BLaER1 treated with 17β-estradiol and CSF1 and Interleukin-3, amounts not matched to agents 10 nM and 100 nM (cell line): ENCODE measurements around the gene SH3PXD2B.

Experiments
- H3K27ac ChIP-seq, 11 experiments: shearing (Covaris generic); formaldehyde crosslinking; 2 replicates each; pipeline ENCODE4 v1.8.1; 2022
- H3K27me3 ChIP-seq, 11 experiments: shearing (Covaris generic); formaldehyde crosslinking; 2 replicates each; pipeline ENCODE4 v1.8.1; 2022
- H3K36me3 ChIP-seq, 11 experiments: shearing (Covaris generic); formaldehyde crosslinking; 2 replicates each; pipeline ENCODE4 v1.8.1; 2022
- H3K4me1 ChIP-seq, 10 experiments: shearing (Covaris generic); formaldehyde crosslinking; 2 replicates each; pipeline ENCODE4 v1.8.1; 2022
- H3K4me2 ChIP-seq, 11 experiments: shearing (Covaris generic); formaldehyde crosslinking; 2 replicates each; pipeline ENCODE4 v1.8.1; 2022
- H3K4me3 ChIP-seq, 10 experiments: shearing (Covaris generic); formaldehyde crosslinking; 2 replicates each; pipeline ENCODE4 v1.8.1; 2022
- H3K9ac ChIP-seq, 11 experiments: shearing (Covaris generic); formaldehyde crosslinking; 2 replicates each; pipeline ENCODE4 v1.8.1; 2022
- H3K9me3 ChIP-seq, 11 experiments: shearing (Covaris generic); formaldehyde crosslinking; replicated peaks in 1 of 11; 2 replicates each; pipeline ENCODE4 v1.8.1; 2022
- H4K20me1 ChIP-seq, 11 experiments: shearing (Covaris generic); formaldehyde crosslinking; 2 replicates each; pipeline ENCODE4 v1.8.1; 2022
- Cebpa-rat ChIP-seq, 11 experiments: shearing (Covaris generic); IDR thresholded peaks; 2 replicates each; pipeline ENCODE4 v1.8.1; 2022

Gene SH3PXD2B

GRCh38 chr5:172445866-172446265 is 8.5 kb downstream of the SH3PXD2B start:
- no peaks in the 10 kb centered on the region for H3K27me3 ChIP-seq

GRCh38 chr5:172444626-172445365 is 9.5 kb downstream of the SH3PXD2B start:
- Histone ChIP-seq H3K9me3 (no peaks in the 10 kb centered on the region), H3K36me3 (peaks cover 0 to 41% (median 0%) of the 10 kb centered on the region in 11 experiments; a peak in 7 of 22 replicates), H3K4me1 (peaks cover 36 to 93% (median 68%) of the 10 kb centered on the region in 10 experiments), H3K9ac (peak overlapping the region in 3 of 11 experiments; percentile 5 to 20 (median 16); a peak in 5 of 22 replicates), H3K4me3 (no peak overlapping the region), H3K27me3 (no peaks in the 10 kb centered on the region), H3K27ac (peak overlapping the region in 3 of 11 experiments; percentile 9 to 31 (median 23); a peak in 4 of 22 replicates), H3K4me2 (peak overlapping the region in 9 of 11 experiments; percentile 59 to 93 (median 86); a peak in 17 of 22 replicates), H4K20me1 (peaks cover 5 to 100% (median 47%) of the 10 kb centered on the region in 11 experiments; a peak in 19 of 22 replicates)
- no peak for TF ChIP-seq Cebpa-rat (IDR thresholded peaks at IDR 0.05)

More at GRCh38 chr5:172445866-172446265, 8.5 kb downstream of the SH3PXD2B start:
- no peak for TF ChIP-seq Cebpa-rat (IDR thresholded peaks at IDR 0.05)
- Histone ChIP-seq H3K9me3 (no peaks in the 10 kb centered on the region), H3K4me3 (no peak overlapping the region), H3K36me3 (peaks cover 0 to 37% (median 0%) of the 10 kb centered on the region in 11 experiments; a peak in 7 of 22 replicates), H3K27ac (peak overlapping the region in 3 of 11 experiments; percentile 4 to 25 (median 6); a peak in 2 of 22 replicates), H3K4me2 (peak overlapping the region; percentile 66 to 93 (median 85)), H4K20me1 (peaks cover 5 to 100% (median 55%) of the 10 kb centered on the region in 11 experiments; a peak in 20 of 22 replicates), H3K9ac (peak overlapping the region in 5 of 11 experiments; percentile 12 to 50 (median 27); a peak in 4 of 22 replicates), H3K4me1 (peaks cover 36 to 95% (median 71%) of the 10 kb centered on the region in 10 experiments)

GRCh38 chr5:172444110-172444510 is 10.2 kb downstream of the SH3PXD2B start:
- Histone ChIP-seq H3K9me3 (no peaks in the 10 kb centered on the region), H4K20me1 (peaks cover 5 to 100% (median 40%) of the 10 kb centered on the region in 11 experiments; a peak in 19 of 22 replicates), H3K4me3 (no peak overlapping the region; a peak in 1 of 20 replicates), H3K27me3 (no peaks in the 10 kb centered on the region), H3K9ac (0 out of 22 replicates have a peak overlapping the region, but pooled peaks of 1 of the 11 experiments have one; percentile 20), H3K27ac (peak overlapping the region in 5 of 11 experiments; percentile 6 to 37 (median 31); a peak in 7 of 22 replicates), H3K4me1 (peaks cover 35 to 93% (median 64%) of the 10 kb centered on the region in 10 experiments), H3K36me3 (peaks cover 0 to 42% (median 0%) of the 10 kb centered on the region in 11 experiments; a peak in 7 of 22 replicates), H3K4me2 (peak overlapping the region; percentile 11 to 93 (median 85); a peak in 21 of 22 replicates)
- no peak for TF ChIP-seq Cebpa-rat (IDR thresholded peaks at IDR 0.05)

GRCh38 chr5:172443441-172444109 is 10.8 kb downstream of the SH3PXD2B start:
- peak overlapping the region in 6 of 11 experiments; percentile 9 to 47 (median 31); a peak in 8 of 22 replicates for H3K27ac ChIP-seq
- no peaks in the 10 kb centered on the region for H3K9me3 ChIP-seq
- H3K4me3 ChIP-seq, result no peak overlapping the region; a peak in 1 of 20 replicates
- no peaks in the 10 kb centered on the region for H3K27me3 ChIP-seq
- no peak for TF ChIP-seq Cebpa-rat (IDR thresholded peaks at IDR 0.05)
- peak overlapping the region; percentile 11 to 93 (median 85); a peak in 21 of 22 replicates for H3K4me2 ChIP-seq
- peaks cover 0 to 37% (median 0%) of the 10 kb centered on the region in 11 experiments; a peak in 7 of 22 replicates for H3K36me3 ChIP-seq
- peaks cover 30 to 93% (median 63%) of the 10 kb centered on the region in 10 experiments for H3K4me1 ChIP-seq
- H3K9ac ChIP-seq, result peak overlapping the region in 3 of 11 experiments; percentile 2 to 20 (median 2); a peak in 1 of 22 replicates
- peaks cover 5 to 100% (median 35%) of the 10 kb centered on the region in 11 experiments; a peak in 19 of 22 replicates for H4K20me1 ChIP-seq

GRCh38 chr5:172442592-172442991 is 11.7 kb downstream of the SH3PXD2B start:
- Histone ChIP-seq H4K20me1 (peaks cover 5 to 100% (median 27%) of the 10 kb centered on the region in 11 experiments; a peak in 17 of 22 replicates), H3K4me1 (peaks cover 36 to 93% (median 68%) of the 10 kb centered on the region in 10 experiments), H3K27ac (peak overlapping the region in 2 of 11 experiments; percentile 9 to 37; a peak in 2 of 22 replicates), H3K9me3 (no peaks in the 10 kb centered on the region), H3K4me3 (no peak overlapping the region), H3K9ac (no peak overlapping the region), H3K36me3 (peaks cover 0 to 36% (median 0%) of the 10 kb centered on the region in 11 experiments; a peak in 7 of 22 replicates), H3K27me3 (no peaks in the 10 kb centered on the region), H3K4me2 (peak overlapping the region in 7 of 11 experiments; percentile 66 to 93 (median 87); a peak in 13 of 22 replicates)
- no peak for TF ChIP-seq Cebpa-rat (IDR thresholded peaks at IDR 0.05)

- peak overlapping the region in 1 of 11 experiments; percentile 17; a peak in 1 of 22 replicates for H3K4me2 ChIP-seq
- H3K9ac ChIP-seq, result no peak overlapping the region
- H3K27ac ChIP-seq, result no peak overlapping the region
- H3K4me3 ChIP-seq, result no peak overlapping the region
- H3K4me1 ChIP-seq, result peaks cover 26 to 93% (median 62%) of the 10 kb centered on the region in 10 experiments
- no peak for TF ChIP-seq Cebpa-rat (IDR thresholded peaks at IDR 0.05)
- H3K9me3 ChIP-seq, result no peaks in the 10 kb centered on the region
- H3K27me3 ChIP-seq, result no peaks in the 10 kb centered on the region
- H3K36me3 ChIP-seq, result peaks cover 0 to 49% (median 0%) of the 10 kb centered on the region in 11 experiments; a peak in 7 of 22 replicates
- peaks cover 2 to 100% (median 18%) of the 10 kb centered on the region in 11 experiments; a peak in 16 of 22 replicates for H4K20me1 ChIP-seq
These were observed 13.0 kb downstream of the SH3PXD2B start for GRCh38 chr5:172441262-172441751.

- H3K27me3 ChIP-seq, result no peaks in the 10 kb centered on the region
- TF ChIP-seq Cebpa-rat (IDR thresholded peaks at IDR 0.05), result no peak
- peaks cover 18 to 93% (median 55%) of the 10 kb centered on the region in 10 experiments for H3K4me1 ChIP-seq
These were observed 13.8 kb downstream of the SH3PXD2B start for GRCh38 chr5:172440486-172440885.

More at GRCh38 chr5:172440486-172440885, 13.8 kb downstream of the SH3PXD2B start:
- no peak overlapping the region for H3K9ac ChIP-seq
- H3K36me3 ChIP-seq, result peaks cover 0 to 57% (median 0%) of the 10 kb centered on the region in 11 experiments; a peak in 8 of 22 replicates
- no peak overlapping the region for H3K4me3 ChIP-seq
- H3K27ac ChIP-seq, result no peak overlapping the region
- 0 out of 22 replicates have a peak overlapping the region, but pooled peaks of 1 of the 11 experiments have one; percentile 17 for H3K4me2 ChIP-seq
- H3K9me3 ChIP-seq, result no peaks in the 10 kb centered on the region
- peaks cover 0 to 100% (median 10%) of the 10 kb centered on the region in 11 experiments; a peak in 11 of 22 replicates for H4K20me1 ChIP-seq
